PFSK-1 (cell line): ENCODE results near the gene FAM151A.

Experiments
- FOXP2 ChIP-seq: optimal IDR thresholded peaks from 2 replicates; pipeline ENCODE3; 2011; ENCODE audit warnings: borderline replicate concordance, control low read depth, inconsistent platforms; ENCODE audit not compliant: insufficient read depth; ENCODE audit errors: extremely low read length, extremely low read depth
- POLR2AphosphoS5 ChIP-seq: IDR thresholded peaks from 2 replicates; pipeline ENCODE4 v1.6.1; 2012; ENCODE audit warnings: low read depth, mild to moderate bottlenecking, control low read depth, low read length, moderate library complexity
- REST ChIP-seq, 2 experiments: IDR thresholded peaks; 2 replicates each; pipeline versions ENCODE4 v1.6.1 to v1.8.0; 2011 to 2012; ENCODE audit warnings: low read depth in 2 of 2, low read length in 2 of 2, control low read depth in 1 of 2, inconsistent platforms in 1 of 2, mild to moderate bottlenecking in 1 of 2, moderate library complexity in 1 of 2; ENCODE audit not compliant: insufficient read depth in 1 of 2
- SIN3A ChIP-seq: IDR thresholded peaks from 2 replicates; pipeline ENCODE4 v1.6.1; 2012; ENCODE audit warnings: mild to moderate bottlenecking, low read length, moderate library complexity, borderline replicate concordance; ENCODE audit not compliant: insufficient read depth
- TAF1 ChIP-seq: IDR thresholded peaks from 2 replicates; pipeline ENCODE4 v1.6.1; 2012; ENCODE audit warnings: low read length, control low read depth, borderline replicate concordance; ENCODE audit not compliant: insufficient read depth

FAM151A gene

DNA sequence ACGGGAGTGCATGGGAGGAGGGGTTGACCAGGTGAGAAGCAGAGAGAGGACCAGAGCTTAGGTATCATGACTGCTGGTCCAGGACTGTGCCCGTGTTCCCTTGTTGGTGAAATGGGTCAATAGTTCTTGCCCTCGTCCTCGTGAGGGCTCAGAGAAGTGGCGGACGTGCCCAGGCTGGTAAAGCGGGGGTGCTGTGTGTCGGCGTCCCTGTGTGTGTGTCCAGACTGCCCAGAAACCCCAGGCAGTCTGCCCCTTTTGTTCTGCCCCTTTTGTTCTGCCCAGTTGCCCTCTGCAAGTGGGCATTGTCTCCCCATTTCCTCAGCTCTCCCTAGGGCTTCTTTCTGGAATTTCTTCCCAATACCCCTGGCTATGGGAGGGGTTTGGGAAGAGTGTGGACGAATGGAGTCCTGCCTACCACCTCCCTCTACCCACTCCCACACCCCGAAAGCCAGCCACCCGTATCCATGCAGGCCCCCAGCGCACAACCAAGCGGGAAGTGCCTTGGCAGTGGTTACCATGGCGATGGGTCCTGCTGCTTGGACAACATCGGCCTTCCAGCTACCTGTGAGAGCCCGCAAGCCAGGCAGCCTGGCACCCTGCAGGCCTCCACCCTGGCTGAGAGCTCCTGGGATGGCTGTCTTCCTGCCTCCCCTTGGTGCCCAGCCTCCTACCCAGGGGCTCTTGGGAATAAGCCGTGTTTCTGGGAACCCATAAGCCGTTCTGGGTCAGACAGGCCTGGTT, 40.6 kb downstream of the FAM151A start:
- TF ChIP-seq SIN3A, result no peak
- TF ChIP-seq REST (IDR thresholded peaks at IDR 0.05; ENCODE audit: insufficient read depth in 1 of 2, low read depth in 2 of 2, low read length in 2 of 2), result no peak
- no peak for TF ChIP-seq TAF1
- TF ChIP-seq POLR2AphosphoS5, result no peak
- no peak for TF ChIP-seq FOXP2

DNA sequence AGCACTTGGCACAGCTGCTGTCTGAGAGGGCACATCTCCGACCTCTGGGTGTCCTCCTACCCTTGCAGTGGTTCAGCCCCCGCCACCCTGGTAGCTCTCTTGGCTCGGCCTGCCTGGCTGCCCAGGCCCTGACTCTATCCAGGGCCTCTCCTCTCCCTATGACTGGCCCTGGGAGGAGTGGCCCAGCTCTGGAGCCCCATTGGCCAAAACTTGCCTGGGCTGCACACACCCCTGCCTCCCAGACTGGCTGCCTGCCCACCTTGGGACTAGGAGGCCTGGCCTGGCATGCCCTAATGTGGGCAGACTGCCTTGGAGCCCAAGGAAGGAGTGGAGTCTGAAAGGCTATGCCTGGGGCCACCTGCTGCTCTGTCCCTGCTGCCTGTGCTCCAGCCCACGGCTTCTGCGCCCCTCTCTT, 41.7 kb downstream of the FAM151A start:
- no peak for TF ChIP-seq POLR2AphosphoS5
- no peak for TF ChIP-seq TAF1
- no peak for TF ChIP-seq SIN3A
- TF ChIP-seq FOXP2, result no peak
- TF ChIP-seq REST (IDR thresholded peaks at IDR 0.05; ENCODE audit: insufficient read depth in 1 of 2, low read depth in 2 of 2, low read length in 2 of 2), result no peak

DNA sequence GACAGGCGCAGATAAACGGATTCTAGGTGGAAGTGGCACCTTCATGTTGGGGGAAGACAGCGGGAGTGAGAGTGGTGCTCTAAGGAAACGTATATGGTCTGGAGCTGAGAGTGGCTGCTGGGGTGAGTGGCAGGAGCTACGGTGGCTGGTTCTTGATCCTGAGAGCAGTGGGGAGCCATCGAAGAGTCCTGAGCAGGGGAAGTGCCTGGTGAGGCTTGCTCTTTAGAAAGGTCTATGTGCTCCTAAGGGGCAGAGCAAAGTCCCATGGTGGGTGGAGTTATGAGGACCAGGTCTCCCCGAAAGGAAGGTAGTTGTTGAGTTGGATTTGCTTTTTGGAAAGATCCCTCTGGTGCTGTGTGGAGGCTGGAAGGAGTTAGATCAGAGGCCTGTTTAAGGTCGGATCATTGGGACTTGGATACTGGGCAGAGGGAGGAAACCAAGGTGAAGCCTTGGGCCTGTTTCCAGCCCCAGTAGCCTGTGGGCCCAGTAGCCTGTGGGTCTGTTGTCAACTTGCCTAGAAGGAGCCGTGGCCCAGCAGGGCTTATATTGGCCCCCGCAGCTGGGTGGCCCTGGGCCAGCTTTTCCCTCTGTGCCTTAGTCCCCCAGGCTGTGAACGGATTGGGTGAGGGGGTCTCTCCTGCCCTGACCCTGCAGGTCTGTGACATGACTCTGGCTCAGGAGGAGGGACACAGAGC, 42.3 kb downstream of the FAM151A start:
- TF ChIP-seq REST (IDR thresholded peaks at IDR 0.05; ENCODE audit: insufficient read depth in 1 of 2, low read depth in 2 of 2, low read length in 2 of 2) (no peak), POLR2AphosphoS5 (no peak), FOXP2 (no peak)

DNA sequence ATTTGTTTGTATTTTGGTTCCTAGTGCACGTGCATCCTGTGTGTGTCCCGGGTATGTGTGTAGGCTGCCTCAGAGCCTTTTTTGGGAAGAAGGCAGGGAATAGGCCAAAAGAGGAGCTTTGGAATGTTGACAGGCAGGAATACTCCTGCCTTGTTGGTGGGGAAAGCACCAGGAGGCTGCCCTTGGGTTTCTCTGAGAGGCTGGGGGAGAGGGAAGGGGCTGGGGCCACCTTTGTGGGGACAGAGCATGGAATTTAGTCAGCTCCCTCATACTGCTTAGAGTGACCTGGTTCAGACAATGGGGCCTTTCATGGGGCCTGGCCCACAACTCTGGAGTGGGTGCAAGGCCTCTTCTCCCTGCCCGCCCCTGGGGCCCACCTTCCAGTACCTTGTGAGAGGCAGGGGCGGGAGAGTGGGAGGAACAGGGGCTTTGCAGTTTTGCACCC, 44.0 kb downstream of the FAM151A start:
- TF ChIP-seq SIN3A, result no peak
- no peak for TF ChIP-seq FOXP2
- no peak for TF ChIP-seq TAF1
- TF ChIP-seq POLR2AphosphoS5, result no peak
- TF ChIP-seq REST (IDR thresholded peaks at IDR 0.05; ENCODE audit: insufficient read depth in 1 of 2, low read depth in 2 of 2, low read length in 2 of 2), result no peak

- no peak for TF ChIP-seq POLR2AphosphoS5
- no peak for TF ChIP-seq TAF1
- no peak for TF ChIP-seq REST (IDR thresholded peaks at IDR 0.05; ENCODE audit: insufficient read depth in 1 of 2, low read depth in 2 of 2, low read length in 2 of 2)
- no peak for TF ChIP-seq FOXP2
- no peak for TF ChIP-seq SIN3A
Observed at GRCh38 chr1:54577612-54578011, 45.7 kb downstream of the FAM151A start.
